ENCODE results near the gene TIMM23. TPM values are rescaled to one million over a fixed set of nuclear protein-coding genes. Genes with fewer than 3 reads are reported as not detected.

TIMM23 gene
- total and polyA plus RNA-seq, 4 donors: 41.8 to 66.8 (median 42.7) TPM

- Histone ChIP-seq H3K4me3 (ENCODE audit: low read depth in 1 of 3, low read length in 3 of 3) (no peak overlapping the region), H3K9me3 (ENCODE audit: control insufficient read depth in 4 of 4, low read length in 3 of 4) (no peaks in the 10 kb centered on the region), H3K4me1 (ENCODE audit: control insufficient read depth in 4 of 4, insufficient read depth in 4 of 4, low read length in 3 of 4) (peaks cover 13 to 76% (median 69%) of the 10 kb centered on the region in 4 donors), H3K9ac (ENCODE audit: low read depth in 1 of 2, low read length in 2 of 2) (peak overlapping the region in 1 of 2 donors; percentile 29), H3K27ac (ENCODE audit: low read depth in 1 of 2, low read length in 2 of 2) (peak overlapping the region; percentile 66 to 67), H3K36me3 (ENCODE audit: control insufficient read depth in 4 of 4, insufficient read depth in 3 of 4, low read depth in 1 of 4, low read length in 3 of 4) (peaks cover 5 to 13% (median 8%) of the 10 kb centered on the region in 4 donors), H3K27me3 (ENCODE audit: control insufficient read depth in 4 of 4, insufficient read depth in 4 of 4, low read length in 3 of 4) (no peaks in the 10 kb centered on the region)
- WGBS: 46% methylated on average over 2 of the region's 2 CpGs
- DNase-seq (ENCODE audit: low spot score): no peak
- TF ChIP-seq ATF3 (IDR thresholded peaks at IDR 0.05): no peak
- TF ChIP-seq YY1 (IDR thresholded peaks at IDR 0.05): no peak
- TF ChIP-seq RAD21 (IDR thresholded peaks at IDR 0.05): no peak
- TF ChIP-seq FOXA2 (IDR thresholded peaks at IDR 0.05): no peak
- TF ChIP-seq EGR1 (IDR thresholded peaks at IDR 0.05; ENCODE audit: low read depth in 2 of 2): no peak
- no peak for TF ChIP-seq HNF4A (conservative IDR thresholded peaks at IDR 0.05)
- no peak for TF ChIP-seq HNF4G (IDR thresholded peaks at IDR 0.05)
- TF ChIP-seq GABPA (IDR thresholded peaks at IDR 0.05 in 1 of 2, conservative IDR thresholded peaks at IDR 0.05 in 1 of 2): no peak
Observed at GRCh38 chr10:46018453-46019176, 46.3 kb downstream of the TIMM23 start.

- Histone ChIP-seq H3K4me3 (ENCODE audit: low read depth in 1 of 3, low read length in 3 of 3) (no peak overlapping the region), H3K9ac (ENCODE audit: low read depth in 1 of 2, low read length in 2 of 2) (no peak overlapping the region)
Observed at GRCh38 chr10:46019177-46019528, 46.9 kb downstream of the TIMM23 start.

GRCh38 chr10:46019569-46020343, 47.5 kb downstream of the TIMM23 start:
- Histone ChIP-seq H3K9ac (ENCODE audit: low read depth in 1 of 2, low read length in 2 of 2) (no peak overlapping the region), H3K27me3 (ENCODE audit: control insufficient read depth in 4 of 4, insufficient read depth in 4 of 4, low read length in 3 of 4) (no peaks in the 10 kb centered on the region), H3K9me3 (ENCODE audit: control insufficient read depth in 4 of 4, low read length in 3 of 4) (no peaks in the 10 kb centered on the region), H3K4me3 (ENCODE audit: low read depth in 1 of 3, low read length in 3 of 3) (peak overlapping the region in 1 of 3 donors; percentile 25), H3K36me3 (ENCODE audit: control insufficient read depth in 4 of 4, insufficient read depth in 3 of 4, low read depth in 1 of 4, low read length in 3 of 4) (peaks cover 1 to 7% (median 5%) of the 10 kb centered on the region in 4 donors), H3K27ac (ENCODE audit: low read depth in 1 of 2, low read length in 2 of 2) (peak overlapping the region; percentile 66 to 67), H3K4me1 (ENCODE audit: control insufficient read depth in 4 of 4, insufficient read depth in 4 of 4, low read length in 3 of 4) (peaks cover 8 to 78% (median 74%) of the 10 kb centered on the region in 4 donors)
- no peak for DNase-seq (ENCODE audit: low spot score)
- WGBS: 20% methylated on average over 7 of the region's 7 CpGs
- TF ChIP-seq, protein P1, sequence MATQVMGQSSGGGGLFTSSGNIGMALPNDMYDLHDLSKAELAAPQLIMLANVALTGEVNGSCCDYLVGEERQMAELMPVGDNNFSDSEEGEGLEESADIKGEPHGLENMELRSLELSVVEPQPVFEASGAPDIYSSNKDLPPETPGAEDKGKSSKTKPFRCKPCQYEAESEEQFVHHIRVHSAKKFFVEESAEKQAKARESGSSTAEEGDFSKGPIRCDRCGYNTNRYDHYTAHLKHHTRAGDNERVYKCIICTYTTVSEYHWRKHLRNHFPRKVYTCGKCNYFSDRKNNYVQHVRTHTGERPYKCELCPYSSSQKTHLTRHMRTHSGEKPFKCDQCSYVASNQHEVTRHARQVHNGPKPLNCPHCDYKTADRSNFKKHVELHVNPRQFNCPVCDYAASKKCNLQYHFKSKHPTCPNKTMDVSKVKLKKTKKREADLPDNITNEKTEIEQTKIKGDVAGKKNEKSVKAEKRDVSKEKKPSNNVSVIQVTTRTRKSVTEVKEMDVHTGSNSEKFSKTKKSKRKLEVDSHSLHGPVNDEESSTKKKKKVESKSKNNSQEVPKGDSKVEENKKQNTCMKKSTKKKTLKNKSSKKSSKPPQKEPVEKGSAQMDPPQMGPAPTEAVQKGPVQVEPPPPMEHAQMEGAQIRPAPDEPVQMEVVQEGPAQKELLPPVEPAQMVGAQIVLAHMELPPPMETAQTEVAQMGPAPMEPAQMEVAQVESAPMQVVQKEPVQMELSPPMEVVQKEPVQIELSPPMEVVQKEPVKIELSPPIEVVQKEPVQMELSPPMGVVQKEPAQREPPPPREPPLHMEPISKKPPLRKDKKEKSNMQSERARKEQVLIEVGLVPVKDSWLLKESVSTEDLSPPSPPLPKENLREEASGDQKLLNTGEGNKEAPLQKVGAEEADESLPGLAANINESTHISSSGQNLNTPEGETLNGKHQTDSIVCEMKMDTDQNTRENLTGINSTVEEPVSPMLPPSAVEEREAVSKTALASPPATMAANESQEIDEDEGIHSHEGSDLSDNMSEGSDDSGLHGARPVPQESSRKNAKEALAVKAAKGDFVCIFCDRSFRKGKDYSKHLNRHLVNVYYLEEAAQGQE (IDR thresholded peaks at IDR 0.05): no peak
- TF ChIP-seq SP1 (IDR thresholded peaks at IDR 0.05) (peak; percentile 7), NR2F2 (IDR thresholded peaks at IDR 0.05) (no peak), EGR1 (IDR thresholded peaks at IDR 0.05; ENCODE audit: low read depth in 2 of 2) (no peak), FOXA1 (IDR thresholded peaks at IDR 0.05) (no peak), ZBTB33 (IDR thresholded peaks at IDR 0.05) (no peak), HNF4G (IDR thresholded peaks at IDR 0.05) (peak; percentile 40), RXRA (IDR thresholded peaks at IDR 0.05) (peak; percentile 47 to 64)
- TF ChIP-seq, protein P2, sequence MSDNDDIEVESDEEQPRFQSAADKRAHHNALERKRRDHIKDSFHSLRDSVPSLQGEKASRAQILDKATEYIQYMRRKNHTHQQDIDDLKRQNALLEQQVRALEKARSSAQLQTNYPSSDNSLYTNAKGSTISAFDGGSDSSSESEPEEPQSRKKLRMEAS (IDR thresholded peaks at IDR 0.05): no peak

More at GRCh38 chr10:46019177-46019528, 46.9 kb downstream of the TIMM23 start:
- Histone ChIP-seq H3K27me3 (ENCODE audit: control insufficient read depth in 4 of 4, insufficient read depth in 4 of 4, low read length in 3 of 4) (no peaks in the 10 kb centered on the region), H3K9me3 (ENCODE audit: control insufficient read depth in 4 of 4, low read length in 3 of 4) (no peaks in the 10 kb centered on the region), H3K4me1 (ENCODE audit: control insufficient read depth in 4 of 4, insufficient read depth in 4 of 4, low read length in 3 of 4) (peaks cover 10 to 76% (median 72%) of the 10 kb centered on the region in 4 donors), H3K27ac (ENCODE audit: low read depth in 1 of 2, low read length in 2 of 2) (peak overlapping the region; percentile 66 to 67), H3K36me3 (ENCODE audit: control insufficient read depth in 4 of 4, insufficient read depth in 3 of 4, low read depth in 1 of 4, low read length in 3 of 4) (peaks cover 3 to 9% (median 6%) of the 10 kb centered on the region in 4 donors)
- TF ChIP-seq FOXA1 (IDR thresholded peaks at IDR 0.05) (no peak), JUND (IDR thresholded peaks at IDR 0.05) (no peak), EGR1 (IDR thresholded peaks at IDR 0.05; ENCODE audit: low read depth in 2 of 2) (no peak), FOXA2 (IDR thresholded peaks at IDR 0.05) (no peak), RXRA (IDR thresholded peaks at IDR 0.05) (no peak), NR2F2 (IDR thresholded peaks at IDR 0.05) (no peak)
- TF ChIP-seq, protein P3, sequence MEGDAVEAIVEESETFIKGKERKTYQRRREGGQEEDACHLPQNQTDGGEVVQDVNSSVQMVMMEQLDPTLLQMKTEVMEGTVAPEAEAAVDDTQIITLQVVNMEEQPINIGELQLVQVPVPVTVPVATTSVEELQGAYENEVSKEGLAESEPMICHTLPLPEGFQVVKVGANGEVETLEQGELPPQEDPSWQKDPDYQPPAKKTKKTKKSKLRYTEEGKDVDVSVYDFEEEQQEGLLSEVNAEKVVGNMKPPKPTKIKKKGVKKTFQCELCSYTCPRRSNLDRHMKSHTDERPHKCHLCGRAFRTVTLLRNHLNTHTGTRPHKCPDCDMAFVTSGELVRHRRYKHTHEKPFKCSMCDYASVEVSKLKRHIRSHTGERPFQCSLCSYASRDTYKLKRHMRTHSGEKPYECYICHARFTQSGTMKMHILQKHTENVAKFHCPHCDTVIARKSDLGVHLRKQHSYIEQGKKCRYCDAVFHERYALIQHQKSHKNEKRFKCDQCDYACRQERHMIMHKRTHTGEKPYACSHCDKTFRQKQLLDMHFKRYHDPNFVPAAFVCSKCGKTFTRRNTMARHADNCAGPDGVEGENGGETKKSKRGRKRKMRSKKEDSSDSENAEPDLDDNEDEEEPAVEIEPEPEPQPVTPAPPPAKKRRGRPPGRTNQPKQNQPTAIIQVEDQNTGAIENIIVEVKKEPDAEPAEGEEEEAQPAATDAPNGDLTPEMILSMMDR (IDR thresholded peaks at IDR 0.05; ENCODE audit: low read depth, low read length, missing input control): no peak
- 25% methylated on average over 3 of the region's 3 CpGs for WGBS
- no peak for DNase-seq (ENCODE audit: low spot score)
